GM19193 (cell line): ENCODE data around the gene CRBN.

Experiments
- POLR2A ChIP-seq: IDR thresholded peaks from 4 replicates; pipeline ENCODE4 v1.6.1; 2011; ENCODE audit not compliant: insufficient read depth, insufficient read length; ENCODE audit errors: extremely low read depth

The CRBN gene

DNA sequence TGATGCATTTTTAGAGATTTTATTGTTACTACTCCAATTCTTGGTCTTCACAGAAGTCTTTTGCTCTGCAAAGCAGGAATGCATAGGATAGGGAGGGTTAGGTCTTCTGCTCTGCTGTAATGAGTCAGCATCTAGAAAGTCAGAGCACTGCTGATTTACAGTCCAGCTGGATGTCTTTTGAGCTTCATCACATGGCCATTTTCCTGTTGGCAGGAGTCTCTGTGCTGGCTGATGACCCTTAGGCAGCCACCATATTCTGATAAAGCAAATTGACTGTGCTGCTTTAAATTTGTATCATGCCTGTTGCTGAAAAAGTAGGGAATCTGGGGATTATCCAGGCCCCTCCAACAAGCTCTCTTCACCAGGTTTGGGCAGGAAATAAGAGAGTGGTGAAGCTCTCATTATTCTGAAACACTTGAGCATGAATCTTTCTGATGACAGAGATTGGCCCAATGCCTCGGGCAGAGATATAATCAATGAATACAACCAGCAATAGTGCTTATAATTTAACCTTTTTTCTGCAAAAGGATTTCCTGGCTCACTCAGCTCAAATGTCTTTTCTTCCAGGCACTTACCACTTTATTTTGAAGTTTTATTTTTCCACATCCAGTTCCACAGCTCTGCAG, 9.7 kb upstream of the CRBN start:
- TF ChIP-seq POLR2A = no peak

DNA sequence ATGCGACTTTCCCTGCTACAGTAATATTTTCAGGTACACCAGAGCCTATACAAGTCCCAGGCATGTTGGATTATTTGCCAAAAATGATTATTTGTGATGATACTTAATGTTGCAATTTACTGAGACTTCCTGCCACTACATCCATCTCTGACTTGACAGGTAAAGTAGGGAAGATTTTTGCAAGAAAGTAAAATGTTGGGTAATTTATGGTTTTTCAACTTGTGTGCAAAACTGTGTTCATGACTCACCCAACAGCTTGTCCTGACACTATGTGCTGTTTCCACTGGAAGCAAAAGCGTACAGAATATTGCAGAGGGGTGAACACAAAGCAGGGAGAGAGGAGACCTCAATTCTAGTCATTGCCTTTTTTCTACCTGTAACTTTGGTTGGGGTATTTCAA, 5.4 kb upstream of the CRBN start:
- TF ChIP-seq POLR2A = no peak

- no peak for TF ChIP-seq POLR2A
These were observed 965 bp upstream of the CRBN start for GRCh38 chr3:3180456-3180855.

GRCh38 chr3:3178498-3179328, 778 bp downstream of the CRBN start:
- no peak for TF ChIP-seq POLR2A

DNA sequence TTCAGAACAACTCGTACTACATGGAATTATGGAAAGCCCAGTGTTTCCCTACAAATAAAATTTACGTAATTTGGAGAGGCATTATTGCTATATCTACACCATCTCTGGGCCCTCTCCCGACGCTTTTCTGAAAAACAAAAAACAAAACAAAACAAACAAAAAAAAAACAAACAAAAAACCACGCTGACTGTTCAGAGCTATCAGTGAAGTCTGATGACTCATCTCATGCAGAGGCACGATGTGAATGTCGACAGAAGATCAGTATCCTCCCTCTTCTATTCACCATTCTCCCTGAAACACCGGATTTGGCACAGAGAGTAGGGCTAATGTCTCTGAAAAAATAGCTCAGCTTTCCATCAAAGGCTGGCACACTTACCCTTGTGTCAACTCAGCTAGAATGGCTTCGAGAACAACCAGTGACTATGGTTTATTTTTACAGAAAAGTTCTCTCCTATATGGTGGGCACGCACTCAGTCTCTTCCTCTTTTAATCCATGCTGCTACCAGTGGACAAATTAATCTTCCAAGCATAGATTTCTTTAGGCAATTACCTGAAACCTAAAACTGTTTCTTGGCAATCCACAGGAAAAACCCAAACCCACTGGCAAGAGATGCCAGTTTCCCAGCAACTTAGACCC, 1.5 kb downstream of the CRBN start:
- TF ChIP-seq POLR2A = no peak

- no peak for TF ChIP-seq POLR2A
These were observed 6.9 kb downstream of the CRBN start for GRCh38 chr3:3172627-3173026.

DNA sequence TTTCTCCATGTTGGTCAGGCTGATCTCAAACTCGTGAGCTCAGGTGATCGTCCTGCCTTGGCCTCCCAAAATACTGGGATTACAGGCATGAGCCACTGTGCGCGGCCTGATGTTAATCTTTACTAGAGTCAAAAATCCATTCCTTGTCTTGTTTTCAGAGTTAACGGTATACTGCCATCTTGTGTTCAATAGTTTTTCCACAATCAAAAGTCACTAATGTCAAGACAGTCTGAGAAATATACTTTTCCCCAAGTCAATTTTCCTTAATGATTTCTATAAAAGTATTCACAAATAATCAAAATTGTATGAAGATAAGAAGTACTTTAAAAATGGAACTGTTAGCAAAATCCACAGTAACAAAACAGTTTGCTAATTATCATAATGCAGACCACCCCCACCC, 8.5 kb downstream of the CRBN start:
- no peak for TF ChIP-seq POLR2A

- TF ChIP-seq POLR2A = no peak
These were observed 13.8 kb downstream of the CRBN start for GRCh38 chr3:3165650-3166049.

DNA sequence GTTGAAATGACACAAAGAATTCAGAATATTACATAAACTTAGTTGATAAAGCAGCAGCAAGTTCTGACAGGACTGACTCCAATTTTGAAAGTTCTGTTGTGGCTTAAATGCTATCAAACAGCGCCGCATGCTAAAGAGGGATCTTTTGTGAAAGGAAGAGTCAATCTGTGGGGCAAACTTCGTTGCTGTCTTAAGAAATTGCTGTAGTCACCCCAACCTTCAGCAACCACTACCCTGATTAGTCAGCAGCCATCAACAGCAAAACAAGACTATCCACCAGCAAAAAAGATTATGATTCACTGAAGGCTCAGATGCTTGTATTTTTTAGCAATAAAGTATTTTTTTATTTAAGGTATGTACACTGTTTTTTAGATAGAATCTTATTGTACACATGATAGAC, 14.2 kb downstream of the CRBN start:
- no peak for TF ChIP-seq POLR2A

DNA sequence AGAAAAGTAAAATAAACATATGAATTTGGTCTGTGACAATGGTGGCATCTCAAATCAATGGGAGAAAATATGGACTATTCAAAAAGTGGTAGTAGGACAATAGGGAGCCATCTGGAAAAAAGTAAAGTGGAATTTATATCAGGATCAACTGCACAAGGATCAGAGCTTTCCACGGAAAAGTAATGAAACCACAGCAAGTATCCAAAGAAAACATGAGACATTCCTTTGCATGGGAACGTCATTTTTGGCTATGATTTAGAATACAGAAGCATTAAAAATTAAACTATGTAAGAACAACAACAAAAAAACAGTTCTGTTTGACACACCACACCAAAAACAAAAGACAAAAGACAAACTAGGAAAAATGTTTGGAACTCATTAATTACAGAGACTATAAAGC, 18.7 kb downstream of the CRBN start:
- TF ChIP-seq POLR2A = no peak

DNA sequence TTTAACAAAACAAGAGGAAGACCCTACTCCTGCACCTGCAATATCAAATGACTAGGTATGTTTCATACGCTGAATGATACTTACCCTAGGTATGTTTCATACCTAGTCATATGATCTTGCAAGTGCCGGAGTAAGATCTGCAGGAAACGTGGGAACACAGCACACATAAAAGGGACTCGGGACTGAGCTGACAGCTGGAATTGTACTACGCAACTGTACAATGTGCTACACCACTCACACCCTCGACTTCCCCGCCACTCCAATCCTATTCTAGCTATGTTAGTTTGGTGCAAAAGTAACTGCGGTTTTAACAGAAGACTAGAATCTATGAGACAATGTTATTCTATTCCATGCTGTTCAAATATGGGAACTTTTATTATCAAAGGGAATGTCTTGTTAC, 22.0 kb downstream of the CRBN start:
- no peak for TF ChIP-seq POLR2A

DNA sequence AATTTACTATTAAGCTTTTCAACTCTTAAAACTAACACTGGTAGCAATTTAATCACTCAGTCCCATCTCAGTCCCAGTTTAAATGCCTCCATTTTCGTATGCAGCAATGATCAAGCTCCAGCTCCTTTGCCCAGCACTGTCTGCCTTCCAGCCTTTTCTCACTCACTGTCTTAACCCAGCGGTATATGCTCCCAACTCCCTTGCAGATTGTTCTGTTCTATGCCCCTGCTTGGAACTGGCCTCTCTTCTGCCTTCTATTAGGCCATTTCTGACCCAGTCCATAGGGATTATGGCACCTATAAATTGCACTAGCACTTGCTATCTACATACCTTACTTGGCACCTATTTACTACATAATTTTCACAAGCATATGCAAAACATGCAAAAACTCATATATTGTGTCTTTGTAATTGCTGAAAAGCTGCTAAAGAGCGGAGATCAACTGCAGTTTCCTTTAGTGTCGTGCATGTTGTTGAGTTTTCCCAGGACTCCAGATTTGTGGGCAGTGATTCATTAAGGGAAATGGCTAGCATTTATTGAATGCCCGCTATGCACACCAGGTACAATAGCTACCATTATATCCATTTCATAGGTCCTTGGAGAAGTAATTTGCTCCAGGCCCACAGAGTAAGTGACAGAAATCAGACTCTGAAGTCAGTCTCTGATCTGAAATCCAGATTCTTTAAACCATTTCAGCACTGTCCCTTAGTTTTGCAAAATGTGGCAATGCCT, 24.4 kb downstream of the CRBN start:
- TF ChIP-seq POLR2A = no peak

DNA sequence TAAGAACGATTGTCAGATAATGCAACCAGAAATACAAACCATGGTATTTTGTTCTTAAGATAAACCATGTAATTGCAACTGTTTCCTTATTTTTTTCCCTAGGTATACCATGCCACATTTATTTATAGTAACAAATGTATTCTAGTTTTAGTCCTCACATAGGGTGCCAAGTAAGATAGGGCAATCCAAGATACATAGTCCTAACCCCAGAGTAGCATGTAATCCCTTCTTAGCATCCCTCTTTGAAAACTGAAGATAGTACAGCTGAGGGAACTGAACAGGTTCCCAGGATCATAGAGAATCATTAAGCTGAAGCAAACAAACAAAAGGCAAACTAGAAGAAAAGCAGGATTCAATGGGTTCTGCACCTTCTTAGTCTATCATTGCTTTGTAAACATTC, 28.0 kb downstream of the CRBN start:
- TF ChIP-seq POLR2A = no peak

- TF ChIP-seq POLR2A = no peak
These were observed 29.9 kb downstream of the CRBN start for GRCh38 chr3:3149560-3149959.

DNA sequence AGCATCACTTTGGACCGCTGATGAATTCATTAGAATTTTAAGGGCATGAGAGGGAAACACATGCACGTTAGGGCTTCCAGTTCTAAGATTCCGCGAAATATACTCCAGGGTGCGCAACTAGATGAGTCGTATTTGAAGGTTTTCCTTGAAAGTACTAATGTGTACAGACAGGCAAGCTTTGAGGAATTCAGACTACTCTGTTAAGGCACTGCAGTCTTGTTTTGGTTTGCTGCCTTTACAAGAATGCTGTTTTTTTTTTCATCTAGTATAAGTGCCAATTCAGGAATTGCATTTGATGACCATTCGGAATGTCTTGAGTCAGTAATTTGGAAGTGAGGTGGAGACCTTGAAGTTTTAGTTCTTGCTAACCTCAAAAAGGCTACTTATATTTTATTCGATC, 33.7 kb downstream of the CRBN start:
- TF ChIP-seq POLR2A = no peak
